ENCODE data around the gene ANXA11.
"Not testable (repeated sequence)": the region's sequence is repeated elsewhere in the genome, so short reads cannot be mapped to it uniquely, and the experiment has no call there.

DNA sequence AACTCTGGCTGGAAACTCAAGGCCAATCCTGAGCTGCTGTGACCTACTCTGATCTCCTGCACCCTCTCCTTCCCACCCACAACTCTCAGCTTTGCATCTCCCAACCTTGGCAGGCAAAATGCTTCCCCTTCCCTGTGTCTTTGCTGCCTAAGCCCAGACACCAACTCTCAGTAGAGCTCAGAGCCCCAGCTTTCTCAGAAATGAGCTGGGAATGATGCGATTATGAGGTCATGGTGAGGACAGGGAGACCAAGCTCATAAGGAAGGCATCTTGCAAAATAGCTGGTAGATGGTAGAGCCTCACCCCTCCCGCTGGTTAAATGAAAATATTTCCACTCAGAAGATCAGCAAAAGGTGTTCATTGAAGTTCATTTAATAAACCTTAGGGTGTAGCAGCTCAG is 49.4 kb upstream of the ANXA11 start:
- TF ChIP-seq POLR2A, EP300 (IDR thresholded peaks at IDR 0.05): not testable (repeated sequence)
- TF ChIP-seq, protein P1, sequence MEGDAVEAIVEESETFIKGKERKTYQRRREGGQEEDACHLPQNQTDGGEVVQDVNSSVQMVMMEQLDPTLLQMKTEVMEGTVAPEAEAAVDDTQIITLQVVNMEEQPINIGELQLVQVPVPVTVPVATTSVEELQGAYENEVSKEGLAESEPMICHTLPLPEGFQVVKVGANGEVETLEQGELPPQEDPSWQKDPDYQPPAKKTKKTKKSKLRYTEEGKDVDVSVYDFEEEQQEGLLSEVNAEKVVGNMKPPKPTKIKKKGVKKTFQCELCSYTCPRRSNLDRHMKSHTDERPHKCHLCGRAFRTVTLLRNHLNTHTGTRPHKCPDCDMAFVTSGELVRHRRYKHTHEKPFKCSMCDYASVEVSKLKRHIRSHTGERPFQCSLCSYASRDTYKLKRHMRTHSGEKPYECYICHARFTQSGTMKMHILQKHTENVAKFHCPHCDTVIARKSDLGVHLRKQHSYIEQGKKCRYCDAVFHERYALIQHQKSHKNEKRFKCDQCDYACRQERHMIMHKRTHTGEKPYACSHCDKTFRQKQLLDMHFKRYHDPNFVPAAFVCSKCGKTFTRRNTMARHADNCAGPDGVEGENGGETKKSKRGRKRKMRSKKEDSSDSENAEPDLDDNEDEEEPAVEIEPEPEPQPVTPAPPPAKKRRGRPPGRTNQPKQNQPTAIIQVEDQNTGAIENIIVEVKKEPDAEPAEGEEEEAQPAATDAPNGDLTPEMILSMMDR (IDR thresholded peaks at IDR 0.05), result not testable (repeated sequence)

All from upper lobe of left lung (tissue), 4 donors.